OCI-LY7 (cell line): ENCODE data around the gene NRN1.

Experiments
- EZH2phosphoT487 ChIP-seq: fragments of 200-600 bp; sonication (generic); IDR thresholded peaks from 2 replicates; pipeline ENCODE4 v1.6.1; 2018; ENCODE audit warnings: low read depth, borderline replicate concordance, mild to moderate bottlenecking, mixed run types, antibody characterized with exemption, low read length, moderate library complexity, mixed read lengths
- TF ChIP-seq, protein P1 (sequence below): fragments of 200-600 bp; sonication (generic); conservative IDR thresholded peaks from 2 replicates; pipeline ENCODE4 v1.5.1; 2014; ENCODE audit warnings: mild to moderate bottlenecking, antibody characterized with exemption, low read length, moderate library complexity, mixed read lengths

DNA sequence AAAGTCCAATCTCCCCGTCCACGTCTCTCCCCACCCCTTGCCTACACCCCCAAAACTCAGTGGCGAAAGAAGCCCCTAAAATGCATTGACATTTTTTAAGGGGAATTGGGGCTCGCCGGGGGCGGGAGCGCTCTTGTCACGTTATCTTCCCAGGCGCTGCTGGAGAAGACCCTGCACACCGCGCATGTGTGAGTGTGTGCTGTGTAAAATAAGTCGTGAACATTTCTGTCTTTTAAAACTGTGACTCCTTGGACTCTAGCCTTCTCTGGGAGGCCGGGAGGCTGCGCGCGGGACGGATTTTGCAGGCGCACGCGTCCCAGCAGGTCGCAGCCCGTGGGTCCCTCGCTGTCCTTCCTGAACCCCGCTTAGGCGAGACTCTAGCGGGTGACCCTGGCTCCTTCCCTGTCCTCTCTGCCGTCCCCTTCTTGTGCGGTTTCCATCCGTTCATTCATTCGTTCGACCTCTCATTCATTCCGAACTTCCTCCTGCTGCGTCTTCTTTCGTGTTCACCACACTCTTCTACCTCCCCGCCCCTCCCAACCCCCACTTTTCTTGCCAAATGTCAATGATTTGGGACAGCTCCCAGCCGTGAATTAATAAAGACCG, 2.2 kb downstream of the NRN1 start:
- TF ChIP-seq, protein P1, sequence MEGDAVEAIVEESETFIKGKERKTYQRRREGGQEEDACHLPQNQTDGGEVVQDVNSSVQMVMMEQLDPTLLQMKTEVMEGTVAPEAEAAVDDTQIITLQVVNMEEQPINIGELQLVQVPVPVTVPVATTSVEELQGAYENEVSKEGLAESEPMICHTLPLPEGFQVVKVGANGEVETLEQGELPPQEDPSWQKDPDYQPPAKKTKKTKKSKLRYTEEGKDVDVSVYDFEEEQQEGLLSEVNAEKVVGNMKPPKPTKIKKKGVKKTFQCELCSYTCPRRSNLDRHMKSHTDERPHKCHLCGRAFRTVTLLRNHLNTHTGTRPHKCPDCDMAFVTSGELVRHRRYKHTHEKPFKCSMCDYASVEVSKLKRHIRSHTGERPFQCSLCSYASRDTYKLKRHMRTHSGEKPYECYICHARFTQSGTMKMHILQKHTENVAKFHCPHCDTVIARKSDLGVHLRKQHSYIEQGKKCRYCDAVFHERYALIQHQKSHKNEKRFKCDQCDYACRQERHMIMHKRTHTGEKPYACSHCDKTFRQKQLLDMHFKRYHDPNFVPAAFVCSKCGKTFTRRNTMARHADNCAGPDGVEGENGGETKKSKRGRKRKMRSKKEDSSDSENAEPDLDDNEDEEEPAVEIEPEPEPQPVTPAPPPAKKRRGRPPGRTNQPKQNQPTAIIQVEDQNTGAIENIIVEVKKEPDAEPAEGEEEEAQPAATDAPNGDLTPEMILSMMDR, result no peak
- no peak for TF ChIP-seq EZH2phosphoT487
